Lower lobe of right lung (tissue), 2 donors: ENCODE measurements around the gene MGAM2. TPM values are rescaled to one million over a fixed set of nuclear protein-coding genes. Genes with fewer than 3 reads are reported as not detected.

ENCODE experiments used
- ATAC-seq, 2 donors: fragments of 200-7000 bp; cut with Tn5 transposase; one replicate each; pipeline ENCODE4 v1.9.1; 2020 to 2022; ENCODE audit warnings: mild to moderate bottlenecking in 2 of 2, moderate library complexity in 2 of 2
- DNase-seq: peaks from one replicate; pipeline ENCODE4 v3.0.0-alpha.2; 2020
- H3K27ac ChIP-seq: fragments of 200-600 bp; one replicate; pipeline ENCODE4 v1.8.0; 2022
- H3K27me3 ChIP-seq: fragments of 200-600 bp; one replicate; pipeline ENCODE4 v1.8.0; 2022; ENCODE audit warnings: low read depth
- H3K36me3 ChIP-seq: fragments of 200-600 bp; one replicate; pipeline ENCODE4 v1.8.0; 2022; ENCODE audit warnings: mild to moderate bottlenecking
- H3K4me1 ChIP-seq: fragments of 200-600 bp; one replicate; pipeline ENCODE4 v1.8.0; 2022
- H3K4me3 ChIP-seq: fragments of 200-600 bp; one replicate; pipeline ENCODE4 v1.8.0; 2022; ENCODE audit warnings: mild to moderate bottlenecking
- H3K9me3 ChIP-seq: fragments of 200-600 bp; one replicate; pipeline ENCODE4 v1.8.0; 2022
- CTCF ChIP-seq: fragments of 200-600 bp; IDR thresholded peaks from one replicate; pipeline ENCODE4 v1.8.0; 2022; ENCODE audit warnings: antibody characterized with exemption, mild to moderate bottlenecking
- intact Hi-C: fragments of 100-400 bp; cut with DNase I; formaldehyde crosslinking; loops from one replicate; pipeline ENCODE4 v1.11.0; 2022
- total RNA-seq: library from RNA; stranded (reverse); fragmentation: NEBNext Ultra II Directional; extraction: Animal tissue kit (Norgen Biotek cat#: 25700); gene quantifications from one replicate; pipeline ENCODE4 v1.2.1, GENCODE V29; 2021
- donor health status: DM: no; HTN: yes; CAD: no; lungs with severe emphysema.

MGAM2 gene
- total RNA-seq, 1 donor from 2014 or later = 1.4 TPM

GRCh38 chr7:142120524-142120923 lies 9.0 kb downstream of the MGAM2 start:
- TF ChIP-seq CTCF = no peak
- Histone ChIP-seq H3K27ac (no peak overlapping the region), H3K27me3 (no peaks in the 10 kb centered on the region), H3K36me3 (no peaks in the 10 kb centered on the region), H3K9me3 (no peaks in the 10 kb centered on the region), H3K4me3 (no peak overlapping the region), H3K4me1 (no peaks in the 10 kb centered on the region)
- DNase-seq (no peak), ATAC-seq (no peak)
- intact Hi-C loops = no loop called here

GRCh38 chr7:142123184-142123583 lies 11.7 kb downstream of the MGAM2 start:
- no peak overlapping the region for H3K4me3 ChIP-seq
- H3K27me3 ChIP-seq = no peaks in the 10 kb centered on the region
- no peaks in the 10 kb centered on the region for H3K36me3 ChIP-seq
- no peak overlapping the region for H3K27ac ChIP-seq
- intact Hi-C loops = no loop called here
- no peaks in the 10 kb centered on the region for H3K9me3 ChIP-seq
- H3K4me1 ChIP-seq = no peaks in the 10 kb centered on the region
- DNase-seq = no peak
- no peak for ATAC-seq
- no peak for TF ChIP-seq CTCF

GRCh38 chr7:142125256-142125955 lies 13.9 kb downstream of the MGAM2 start:
- H3K4me3 ChIP-seq = no peak overlapping the region
- no peaks in the 10 kb centered on the region for H3K4me1 ChIP-seq
- no peaks in the 10 kb centered on the region for H3K36me3 ChIP-seq
- H3K27me3 ChIP-seq = no peaks in the 10 kb centered on the region
- no peaks in the 10 kb centered on the region for H3K9me3 ChIP-seq
- H3K27ac ChIP-seq = no peak overlapping the region
- ATAC-seq (no peak), DNase-seq (no peak)
- no peak for TF ChIP-seq CTCF
- intact Hi-C loops = no loop called here

GRCh38 chr7:142130267-142130666 lies 18.7 kb downstream of the MGAM2 start:
- Histone ChIP-seq H3K9me3 (no peaks in the 10 kb centered on the region), H3K4me3 (no peak overlapping the region), H3K36me3 (no peaks in the 10 kb centered on the region), H3K27ac (no peak overlapping the region), H3K4me1 (no peaks in the 10 kb centered on the region), H3K27me3 (no peaks in the 10 kb centered on the region)
- TF ChIP-seq CTCF = no peak
- DNase-seq (no peak), ATAC-seq (no peak)
- intact Hi-C loops = no loop called here

- intact Hi-C loops = no loop called here
- H3K27me3 ChIP-seq = no peaks in the 10 kb centered on the region
- H3K36me3 ChIP-seq = no peaks in the 10 kb centered on the region
- no peaks in the 10 kb centered on the region for H3K9me3 ChIP-seq
- no peaks in the 10 kb centered on the region for H3K4me1 ChIP-seq
- DNase-seq (no peak), ATAC-seq (no peak)
- no peak for TF ChIP-seq CTCF
- no peak overlapping the region for H3K4me3 ChIP-seq
- no peak overlapping the region for H3K27ac ChIP-seq
Measured at GRCh38 chr7:142131439-142132185, 20.1 kb downstream of the MGAM2 start.
